Immature natural killer cell (primary cell): ENCODE data around the gene C19orf73. TPM values are rescaled to one million over a fixed set of nuclear protein-coding genes. Genes with fewer than 3 reads are reported as not detected.
A peak's percentile ranks its signal among the peaks of the same experiment; 100 is the strongest.

ENCODE experiments used
- DNase-seq, 3 donors: peaks; one replicate each; pipeline ENCODE4 v3.0.0; 2022; ENCODE audit warnings: mixed read lengths in 1 of 3
- H3K27ac Mint-ChIP-seq, 6 donors: one replicate each; pipeline ENCODE4 v1.8.0; 2020; ENCODE audit warnings: mixed read lengths in 6 of 6, mild to moderate bottlenecking in 5 of 6, inconsistent platforms in 4 of 6, moderate library complexity in 3 of 6
- H3K27me3 Mint-ChIP-seq, 3 donors: one replicate each; pipeline ENCODE4 v1.8.0; 2020 to 2021; ENCODE audit warnings: low read depth in 3 of 3, mild to moderate bottlenecking in 3 of 3, mixed read lengths in 3 of 3, moderate library complexity in 3 of 3, inconsistent platforms in 1 of 3
- H3K36me3 Mint-ChIP-seq, 3 donors: one replicate each; pipeline ENCODE4 v1.8.0; 2020; ENCODE audit warnings: mixed read lengths in 3 of 3, inconsistent platforms in 2 of 3, mild to moderate bottlenecking in 2 of 3
- H3K4me1 Mint-ChIP-seq, 2 donors: one replicate each; pipeline ENCODE4 v1.8.0; 2020; ENCODE audit warnings: inconsistent platforms in 2 of 2, mild to moderate bottlenecking in 2 of 2, mixed read lengths in 2 of 2, moderate library complexity in 1 of 2
- H3K4me3 Mint-ChIP-seq, 5 donors: one replicate each; pipeline ENCODE4 v1.8.0; 2020; ENCODE audit warnings: mild to moderate bottlenecking in 5 of 5, mixed read lengths in 5 of 5, inconsistent platforms in 3 of 5, moderate library complexity in 3 of 5
- H3K9me3 Mint-ChIP-seq, 6 donors: one replicate each; pipeline ENCODE4 v1.8.0; 2020; ENCODE audit warnings: mild to moderate bottlenecking in 6 of 6, mixed read lengths in 6 of 6, inconsistent platforms in 4 of 6, moderate library complexity in 3 of 6
- polyA plus RNA-seq, 3 donors: library from polyadenylated mRNA; unstranded; fragments of 300-500 nt; fragmentation: Illumina TruSeq; gene quantifications; one replicate each; pipeline ENCODE4 v1.2.3, GENCODE V29; 2021

The C19orf73 gene
- polyA plus RNA-seq: 1 to 10 TPM; 2.6 to 5.5 (median 3.6) TPM

GRCh38 chr19:49118565-49119410 lies at the start of gene C19orf73:
Gene C19orf73, minus strand, starts transcription at chr19:49119143. Its CDS starts 121 bp downstream, at chr19:49119022.
- Mint-ChIP-seq H3K4me1 (peaks cover 32 to 44% of the 10 kb centered on the region in 2 donors), H3K27me3 (peaks cover 2 to 10% (median 2%) of the 10 kb centered on the region in 3 donors), H3K27ac (peak within 1 kb of the TSS; percentile 87 to 94 (median 92))

GRCh38 chr19:49168421-49168820 lies 49.5 kb upstream of the C19orf73 start:
- no peak overlapping the region for H3K4me3 Mint-ChIP-seq
- H3K27me3 Mint-ChIP-seq: peaks cover 0 to 5% (median 3%) of the 10 kb centered on the region in 3 donors
- H3K9me3 Mint-ChIP-seq: no peaks in the 10 kb centered on the region
- no peaks in the 10 kb centered on the region for H3K36me3 Mint-ChIP-seq
- no peaks in the 10 kb centered on the region for H3K4me1 Mint-ChIP-seq
- H3K27ac Mint-ChIP-seq: no peak overlapping the region
- DNase-seq: no peak

More at GRCh38 chr19:49118565-49119410, at the start of gene C19orf73:
- peaks cover 0 to 3% (median 0%) of the 10 kb centered on the region in 3 donors for H3K36me3 Mint-ChIP-seq
- H3K4me3 Mint-ChIP-seq: peak within 1 kb of the TSS; percentile 85 to 90 (median 88)
- no peaks in the 10 kb centered on the region for H3K9me3 Mint-ChIP-seq
- peak; percentile 97 to 98 (median 98) for DNase-seq

- no peak overlapping the region for H3K4me3 Mint-ChIP-seq
- no peak for DNase-seq
- no peak overlapping the region for H3K27ac Mint-ChIP-seq
- no peaks in the 10 kb centered on the region for H3K36me3 Mint-ChIP-seq
- H3K9me3 Mint-ChIP-seq: no peaks in the 10 kb centered on the region
- H3K27me3 Mint-ChIP-seq: peaks cover 0 to 5% (median 3%) of the 10 kb centered on the region in 3 donors
- H3K4me1 Mint-ChIP-seq: no peaks in the 10 kb centered on the region
Measured at GRCh38 chr19:49167857-49168409, 49.0 kb upstream of the C19orf73 start.

GRCh38 chr19:49165865-49166301 lies 46.9 kb upstream of the C19orf73 start:
- DNase-seq: no peak
- no peaks in the 10 kb centered on the region for H3K4me1 Mint-ChIP-seq
- no peaks in the 10 kb centered on the region for H3K9me3 Mint-ChIP-seq
- H3K27me3 Mint-ChIP-seq: peaks cover 0 to 5% (median 3%) of the 10 kb centered on the region in 3 donors
- H3K27ac Mint-ChIP-seq: no peak overlapping the region
- no peak overlapping the region for H3K4me3 Mint-ChIP-seq
- H3K36me3 Mint-ChIP-seq: no peaks in the 10 kb centered on the region

DNA sequence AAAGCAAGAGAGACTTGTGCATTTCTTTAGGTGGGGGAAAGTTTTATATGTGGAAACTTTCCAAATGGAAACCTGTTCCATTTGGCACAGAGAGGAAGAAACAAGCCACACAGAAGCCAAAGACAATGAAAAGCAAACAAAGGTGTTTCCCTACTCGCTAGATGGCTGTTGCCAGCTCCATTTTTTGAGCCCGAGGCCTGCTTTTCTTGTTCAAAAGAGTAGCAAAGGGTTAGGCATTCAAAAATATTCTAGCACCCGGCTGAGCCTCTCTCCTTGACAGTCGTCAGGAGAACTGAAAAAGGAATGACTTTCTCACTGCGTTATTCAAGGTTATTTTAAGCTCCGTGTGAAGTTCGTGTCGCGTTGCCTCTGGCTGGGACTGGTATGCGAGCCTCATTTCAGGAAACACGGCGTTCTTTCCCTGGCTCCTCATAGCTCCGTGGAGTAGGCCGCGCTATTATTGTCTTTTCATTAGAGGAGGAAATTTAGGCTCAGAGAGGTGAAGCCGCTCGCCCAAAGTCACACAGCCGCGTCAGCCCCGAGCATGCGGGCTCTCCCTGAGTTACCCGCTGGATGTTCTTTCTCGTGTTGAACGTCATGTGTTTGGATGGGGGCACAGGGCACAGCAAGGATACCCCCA lies 46.3 kb upstream of the C19orf73 start:
- no peak overlapping the region for H3K27ac Mint-ChIP-seq
- no peaks in the 10 kb centered on the region for H3K4me1 Mint-ChIP-seq
- H3K9me3 Mint-ChIP-seq: no peaks in the 10 kb centered on the region
- H3K36me3 Mint-ChIP-seq: no peaks in the 10 kb centered on the region
- DNase-seq: no peak
- peaks cover 0 to 5% (median 2%) of the 10 kb centered on the region in 3 donors for H3K27me3 Mint-ChIP-seq
- no peak overlapping the region for H3K4me3 Mint-ChIP-seq

GRCh38 chr19:49161987-49162386 lies 43.0 kb upstream of the C19orf73 start:
- H3K27me3 Mint-ChIP-seq: peaks cover 6 to 17% (median 13%) of the 10 kb centered on the region in 3 donors
- H3K4me1 Mint-ChIP-seq: peaks cover 5 to 7% of the 10 kb centered on the region in 2 donors
- H3K9me3 Mint-ChIP-seq: no peaks in the 10 kb centered on the region
- DNase-seq: no peak
- no peak overlapping the region for H3K27ac Mint-ChIP-seq
- H3K4me3 Mint-ChIP-seq: no peak overlapping the region
- peaks cover 0 to 3% (median 0%) of the 10 kb centered on the region in 3 donors for H3K36me3 Mint-ChIP-seq

GRCh38 chr19:49160450-49161189 lies 41.7 kb upstream of the C19orf73 start:
- Mint-ChIP-seq H3K36me3 (peaks cover 0 to 3% (median 0%) of the 10 kb centered on the region in 3 donors), H3K4me3 (no peak overlapping the region), H3K27ac (no peak overlapping the region)

DNA sequence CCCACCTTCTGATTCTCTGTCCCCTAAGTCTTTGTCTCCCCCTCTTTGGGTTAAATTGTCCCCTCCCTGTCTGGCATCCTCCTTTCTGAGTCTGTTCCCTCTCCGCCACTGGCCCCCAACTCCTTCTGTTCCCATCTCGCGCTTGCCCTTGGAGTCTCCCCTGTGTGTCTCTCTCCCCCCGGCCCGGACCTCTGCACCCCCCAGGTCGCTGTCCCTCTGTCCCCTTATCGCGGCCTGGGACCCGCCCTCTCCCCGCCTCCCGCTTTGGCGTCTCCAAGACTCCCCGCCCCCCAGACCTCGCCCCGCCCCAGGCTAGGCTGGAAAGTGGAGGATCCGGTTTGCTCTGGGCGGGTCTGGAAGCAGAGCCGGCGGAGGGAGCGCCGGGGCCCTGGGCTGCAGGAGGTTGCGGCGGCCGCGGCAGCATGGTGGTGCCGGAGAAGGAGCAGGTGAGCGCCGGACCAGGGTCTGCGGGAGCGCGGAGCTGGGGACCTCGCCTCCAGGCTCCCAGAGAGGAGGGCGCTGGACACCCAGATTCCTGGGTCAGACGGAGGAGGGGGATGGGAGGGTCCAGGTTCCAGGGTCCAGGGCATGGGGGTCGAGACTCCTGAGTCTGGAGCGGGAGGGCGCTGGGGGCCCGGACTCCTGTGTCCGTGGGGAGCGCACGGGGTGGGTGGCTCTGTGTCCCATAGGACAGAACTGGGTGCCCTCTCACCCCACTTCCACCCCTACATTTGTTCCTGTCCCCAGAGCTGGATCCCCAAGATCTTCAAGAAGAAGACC lies 38.7 kb upstream of the C19orf73 start, which contains the start of gene TRPM4:
TRPM4 (plus strand) TSS at position 348 of the 780 bp plus-strand sequence; CDS start at position 423, 75 bp downstream.
- peaks cover 10 to 25% (median 13%) of the 10 kb centered on the region in 3 donors for H3K27me3 Mint-ChIP-seq
- peaks cover 0 to 3% (median 0%) of the 10 kb centered on the region in 6 donors for H3K9me3 Mint-ChIP-seq
- peaks cover 5 to 7% of the 10 kb centered on the region in 2 donors for H3K4me1 Mint-ChIP-seq
- peak within 1 kb of the TSS in 2 of 5 donors; percentile 6 to 34 for H3K4me3 Mint-ChIP-seq
- H3K36me3 Mint-ChIP-seq: peaks cover 0 to 4% (median 3%) of the 10 kb centered on the region in 3 donors
- no peak for DNase-seq
- no peak within 1 kb of the TSS for H3K27ac Mint-ChIP-seq

More at GRCh38 chr19:49160450-49161189, 41.7 kb upstream of the C19orf73 start:
- Mint-ChIP-seq H3K4me1 (peaks cover 5 to 7% of the 10 kb centered on the region in 2 donors), H3K27me3 (peaks cover 6 to 18% (median 13%) of the 10 kb centered on the region in 3 donors), H3K9me3 (no peaks in the 10 kb centered on the region)
- no peak for DNase-seq

- Mint-ChIP-seq H3K4me1 (peaks cover 13 to 16% of the 10 kb centered on the region in 2 donors), H3K27me3 (peaks cover 12 to 31% (median 13%) of the 10 kb centered on the region in 3 donors), H3K36me3 (peaks cover 0 to 4% (median 3%) of the 10 kb centered on the region in 3 donors), H3K4me3 (no peak overlapping the region), H3K9me3 (peaks cover 0 to 3% (median 0%) of the 10 kb centered on the region in 6 donors), H3K27ac (no peak overlapping the region)
- DNase-seq: no peak
Measured at GRCh38 chr19:49155820-49156346, 36.9 kb upstream of the C19orf73 start.

- H3K4me3 Mint-ChIP-seq: no peak within 1 kb of the TSS
- H3K4me1 Mint-ChIP-seq: peaks cover 16 to 18% of the 10 kb centered on the region in 2 donors
- peaks cover 12 to 31% (median 13%) of the 10 kb centered on the region in 3 donors for H3K27me3 Mint-ChIP-seq
- H3K9me3 Mint-ChIP-seq: peaks cover 0 to 3% (median 0%) of the 10 kb centered on the region in 6 donors
- no peak for DNase-seq
- H3K27ac Mint-ChIP-seq: peak within 1 kb of the TSS in 1 of 6 donors; percentile 1
- H3K36me3 Mint-ChIP-seq: peaks cover 0 to 4% (median 3%) of the 10 kb centered on the region in 3 donors
Measured at GRCh38 chr19:49155005-49155819, 36.3 kb upstream of the C19orf73 start, which contains the start of gene HRC. Gene HRC, minus strand, starts transcription at chr19:49155396. Its CDS starts 159 bp downstream, at chr19:49155237.

DNA sequence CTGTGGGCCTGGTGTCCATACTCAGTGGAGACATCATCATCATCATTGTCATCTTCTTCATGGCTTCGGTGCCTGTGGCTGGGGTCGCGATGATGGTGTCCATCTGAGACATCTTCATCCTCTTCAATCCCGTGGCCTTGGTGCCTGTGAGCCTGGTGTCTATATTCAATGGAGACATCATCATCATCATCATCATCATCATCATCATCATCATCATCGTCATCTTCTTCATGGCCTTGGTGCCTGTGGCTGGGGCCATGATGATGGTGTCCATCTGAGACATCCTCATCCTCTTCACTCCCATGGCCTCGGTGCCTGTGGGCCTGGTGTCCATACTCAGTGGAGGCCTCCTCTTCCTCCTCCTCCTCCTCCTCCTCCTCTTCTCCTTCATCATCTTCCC lies 35.3 kb upstream of the C19orf73 start:
- DNase-seq: no peak
- H3K27me3 Mint-ChIP-seq: peaks cover 11 to 32% (median 13%) of the 10 kb centered on the region in 3 donors
- H3K36me3 Mint-ChIP-seq: peaks cover 0 to 4% (median 3%) of the 10 kb centered on the region in 3 donors
- H3K9me3 Mint-ChIP-seq: peaks cover 0 to 3% (median 0%) of the 10 kb centered on the region in 6 donors
- H3K27ac Mint-ChIP-seq: no peak overlapping the region
- H3K4me3 Mint-ChIP-seq: no peak overlapping the region
- H3K4me1 Mint-ChIP-seq: peaks cover 25 to 27% of the 10 kb centered on the region in 2 donors
